ENCODE data around the gene CNN3.

CNN3 gene

DNA sequence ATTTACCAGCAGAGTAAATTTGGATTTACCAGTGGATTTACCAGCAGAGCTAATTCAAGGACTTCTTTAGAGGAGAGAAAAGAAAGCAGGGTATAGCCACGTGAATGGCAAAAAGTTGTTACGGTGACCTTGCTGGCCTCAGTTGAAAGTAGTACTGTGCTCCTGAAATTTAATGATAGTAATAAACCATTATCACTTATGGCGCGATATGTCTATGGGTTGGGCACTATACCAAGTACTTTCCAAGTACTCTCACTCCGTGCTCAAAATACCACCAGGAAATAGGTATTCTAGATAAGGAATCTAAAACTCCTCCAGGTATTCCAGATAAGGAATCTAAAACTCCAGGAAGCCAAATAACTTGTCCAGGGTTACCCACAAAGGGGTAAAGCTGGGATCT lies 70.9 kb downstream of the CNN3 start:
- no peak for DNase-seq (ENCODE audit: low spot score)

GRCh38 chr1:94855307-94855700 lies 71.6 kb downstream of the CNN3 start:
- DNase-seq (ENCODE audit: low spot score) = no peak

DNA sequence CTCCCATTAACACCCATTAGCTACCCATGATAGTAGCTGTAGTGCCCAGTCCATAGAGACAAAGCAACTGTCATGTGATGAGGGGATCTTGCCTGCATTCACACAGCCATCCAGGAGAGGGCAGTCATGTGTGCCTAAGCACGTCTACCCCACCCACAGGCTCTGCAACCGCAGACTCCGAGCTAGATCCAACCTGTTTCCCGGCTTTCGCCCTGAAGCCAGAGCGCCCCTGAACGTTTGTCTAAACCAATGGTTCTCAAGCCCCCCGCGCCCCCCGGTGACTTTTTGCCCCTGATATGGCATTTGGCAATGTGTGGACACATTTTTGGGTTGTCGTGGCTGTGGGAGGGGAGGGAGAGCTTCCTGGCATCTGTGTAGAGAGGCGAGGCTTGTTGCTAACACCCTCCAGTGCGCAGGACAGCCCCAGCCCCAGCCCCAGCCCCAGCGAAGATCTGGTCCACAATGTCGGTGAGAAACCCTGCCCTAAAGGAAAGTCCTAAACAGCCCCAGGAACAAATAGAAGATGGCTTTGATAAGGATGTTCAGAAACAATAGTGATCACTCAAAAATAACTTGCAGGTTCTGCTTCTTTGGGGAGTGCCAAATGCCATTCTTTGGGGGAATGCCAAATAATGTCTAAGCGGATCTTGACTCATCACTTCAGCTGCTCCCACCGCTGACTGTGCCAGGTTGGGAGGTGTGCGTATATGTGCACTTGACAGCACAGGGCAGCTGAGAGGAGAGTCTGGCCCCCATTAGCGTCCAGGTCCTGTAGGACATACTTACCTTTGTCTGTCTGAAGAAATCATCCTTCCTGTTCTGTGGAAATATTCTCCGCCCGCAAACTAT lies 72.2 kb downstream of the CNN3 start:
- peak; percentile 95 for DNase-seq (ENCODE audit: low spot score)

DNA sequence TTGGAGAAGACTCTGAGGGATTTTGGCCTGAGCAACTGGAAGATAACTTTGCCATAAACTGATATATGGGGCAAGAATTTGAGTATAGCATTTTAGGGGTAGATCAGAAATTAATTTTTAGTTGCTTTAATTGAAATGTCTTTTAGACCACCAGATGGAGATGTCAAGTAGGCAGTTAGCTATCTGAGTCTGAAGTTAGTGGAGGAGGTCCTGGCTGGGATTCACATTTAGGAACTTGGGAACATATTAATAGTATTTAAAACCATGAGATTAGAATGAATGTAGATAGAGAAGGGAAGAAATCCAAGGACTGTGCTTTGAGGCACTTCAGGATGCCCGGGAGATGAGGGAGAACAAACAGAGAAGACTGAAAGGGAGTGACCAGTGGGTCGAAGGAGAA lies 74.1 kb downstream of the CNN3 start:
- DNase-seq (ENCODE audit: low spot score) = no peak

DNA sequence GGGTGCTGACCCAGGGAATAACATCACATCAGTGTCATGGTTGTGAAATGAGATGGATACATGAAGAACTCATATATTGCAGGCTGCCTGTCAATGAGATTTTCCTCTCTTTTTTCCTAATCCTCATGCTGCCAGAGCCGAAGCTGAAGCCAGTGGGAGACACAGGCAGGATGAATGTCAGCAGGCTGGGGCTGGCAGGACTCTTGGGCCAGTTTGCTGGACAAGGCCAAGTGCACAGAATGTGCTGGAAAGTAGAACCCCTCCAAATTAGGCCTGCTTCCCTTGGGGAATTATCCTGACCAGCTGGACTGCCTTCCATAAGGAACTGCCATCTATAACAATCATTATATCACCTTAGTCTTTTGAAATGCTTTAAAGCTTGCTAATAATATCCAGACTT lies 75.3 kb downstream of the CNN3 start:
- DNase-seq (ENCODE audit: low spot score) = no peak
